MCF 10A (cell line): ENCODE results near the gene AKNA. TPM values are rescaled to one million over a fixed set of nuclear protein-coding genes. Genes with fewer than 3 reads are reported as not detected.

Experiments used
- BruUV-seq: library from RNA; stranded (reverse); fragments of 400-500 nt; replicated peaks from 2 replicates; lab custom pipeline; 2021; lab: Mats Ljungman, UMichigan
- CTCF ChIA-PET: fragments of 300-600 bp; sonication (Branson Sonifier 250); formaldehyde crosslinking; extraction: SDS; loops from one replicate; lab custom pipeline; 2021; ENCODE audit warnings: antibody characterized with exemption, inconsistent platforms; lab: Yijun Ruan, JAX
- POLR2A ChIA-PET: fragments of 300-600, 350-650 bp; sonication (Branson Sonifier 250); formaldehyde crosslinking; extraction: SDS; loops from one replicate; lab custom pipeline; 2020; ENCODE audit warnings: antibody characterized with exemption, inconsistent platforms; lab: Yijun Ruan, JAX
- DNase-seq: peaks from one replicate; pipeline ENCODE4 v3.0.0-alpha.2; 2018; ENCODE audit not compliant: unreplicated experiment
- H3K27ac Mint-ChIP-seq: one replicate; pipeline ENCODE4 v1.8.0; 2022; ENCODE audit warnings: mild to moderate bottlenecking, low read depth, mixed read lengths; ENCODE audit not compliant: unreplicated experiment
- H3K27me3 Mint-ChIP-seq: one replicate; pipeline ENCODE4 v1.8.0; 2022; ENCODE audit warnings: mixed read lengths; ENCODE audit not compliant: insufficient read depth, unreplicated experiment
- H3K36me3 Mint-ChIP-seq: one replicate; pipeline ENCODE4 v1.8.0; 2022; ENCODE audit warnings: mild to moderate bottlenecking, moderate library complexity, mixed read lengths; ENCODE audit not compliant: insufficient read depth, unreplicated experiment
- H3K4me1 Mint-ChIP-seq: one replicate; pipeline ENCODE4 v1.8.0; 2022; ENCODE audit warnings: mixed read lengths; ENCODE audit not compliant: insufficient read depth, unreplicated experiment
- H3K4me3 Mint-ChIP-seq: one replicate; pipeline ENCODE4 v1.8.0; 2022; ENCODE audit warnings: mild to moderate bottlenecking, moderate library complexity, mixed read lengths; ENCODE audit not compliant: unreplicated experiment
- H3K9me3 Mint-ChIP-seq: one replicate; pipeline ENCODE4 v1.8.0; 2022; ENCODE audit warnings: mixed read lengths; ENCODE audit not compliant: unreplicated experiment
- intact Hi-C: fragments of 100-400 bp; cut with micrococcal nuclease; formaldehyde crosslinking; loops from 2 replicates; pipeline ENCODE4 v1.14.1; 2022
- total RNA-seq: library from RNA; stranded (reverse); gene quantifications from 2 replicates; pipeline ENCODE4 v1.2.3, GENCODE V29; 2022
- TF ChIP-seq, protein P1 (sequence below): fragments of 200-600 bp; IDR thresholded peaks from one replicate; pipeline ENCODE4 v1.8.0; 2022; ENCODE audit warnings: antibody characterized with exemption, mild to moderate bottlenecking; ENCODE audit not compliant: unreplicated experiment

AKNA gene
- total RNA-seq, 1 experiment from 2014 or later: 10.9 TPM

DNA sequence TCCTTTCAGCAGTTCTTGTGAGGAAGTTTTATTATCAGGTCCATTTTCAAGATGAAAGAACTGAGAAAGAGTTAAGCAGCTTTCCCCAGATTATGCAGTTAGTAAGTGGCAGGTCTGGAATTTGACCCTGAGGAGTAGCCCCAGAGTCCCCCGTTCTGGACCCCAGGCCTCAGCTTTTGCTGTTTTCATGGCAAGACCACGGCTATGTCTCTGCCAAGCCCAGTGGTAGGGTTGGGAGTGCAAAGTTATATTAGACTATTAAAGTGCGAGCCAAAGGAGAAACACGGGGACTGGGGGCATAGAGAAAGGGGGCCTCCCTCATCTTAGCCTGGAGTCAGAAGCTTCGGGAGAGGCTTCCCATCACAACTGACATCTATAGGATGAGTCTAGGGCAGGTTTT is 84.2 kb downstream of the AKNA start:
- no peak for DNase-seq
- intact Hi-C loops: no loop called here
- Mint-ChIP-seq H3K9me3 (no peaks in the 10 kb centered on the region), H3K27ac (no peak overlapping the region), H3K27me3 (no peaks in the 10 kb centered on the region), H3K36me3 (no peaks in the 10 kb centered on the region), H3K4me1 (no peaks in the 10 kb centered on the region), H3K4me3 (no peak overlapping the region)
- BruUV-seq: no TSS peak
- ChIA-PET CTCF (interaction anchor here (0.5 to 1.6 kb wide), 5 partner anchors 18 to 572 kb away, joined by 3 to 7 read pairs (median 5); partner anchors contain the start of gene AMBP), POLR2A (no interaction called here)
- TF ChIP-seq, protein P1, sequence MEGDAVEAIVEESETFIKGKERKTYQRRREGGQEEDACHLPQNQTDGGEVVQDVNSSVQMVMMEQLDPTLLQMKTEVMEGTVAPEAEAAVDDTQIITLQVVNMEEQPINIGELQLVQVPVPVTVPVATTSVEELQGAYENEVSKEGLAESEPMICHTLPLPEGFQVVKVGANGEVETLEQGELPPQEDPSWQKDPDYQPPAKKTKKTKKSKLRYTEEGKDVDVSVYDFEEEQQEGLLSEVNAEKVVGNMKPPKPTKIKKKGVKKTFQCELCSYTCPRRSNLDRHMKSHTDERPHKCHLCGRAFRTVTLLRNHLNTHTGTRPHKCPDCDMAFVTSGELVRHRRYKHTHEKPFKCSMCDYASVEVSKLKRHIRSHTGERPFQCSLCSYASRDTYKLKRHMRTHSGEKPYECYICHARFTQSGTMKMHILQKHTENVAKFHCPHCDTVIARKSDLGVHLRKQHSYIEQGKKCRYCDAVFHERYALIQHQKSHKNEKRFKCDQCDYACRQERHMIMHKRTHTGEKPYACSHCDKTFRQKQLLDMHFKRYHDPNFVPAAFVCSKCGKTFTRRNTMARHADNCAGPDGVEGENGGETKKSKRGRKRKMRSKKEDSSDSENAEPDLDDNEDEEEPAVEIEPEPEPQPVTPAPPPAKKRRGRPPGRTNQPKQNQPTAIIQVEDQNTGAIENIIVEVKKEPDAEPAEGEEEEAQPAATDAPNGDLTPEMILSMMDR: no peak

DNA sequence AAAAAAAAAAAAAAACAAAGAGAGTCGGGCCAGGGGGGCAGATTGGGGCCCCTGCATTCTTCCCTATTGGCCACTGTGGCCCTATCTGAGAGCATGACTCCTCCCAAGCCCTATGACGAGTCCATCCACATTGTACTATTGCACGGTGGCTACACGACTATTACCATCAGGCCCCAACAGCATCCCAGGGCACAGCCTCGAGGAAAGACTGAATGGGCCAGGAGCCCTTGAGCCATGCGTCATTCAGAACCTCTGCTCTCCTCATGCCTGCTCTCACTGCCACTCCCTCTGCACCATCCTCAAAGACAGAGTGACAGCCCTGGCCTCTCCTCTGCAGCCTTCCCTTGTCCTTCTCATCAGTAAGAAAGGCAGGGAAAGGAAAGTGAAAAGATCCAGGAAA is 85.1 kb downstream of the AKNA start:
- intact Hi-C loops: no loop called here
- ChIA-PET POLR2A (no interaction called here), CTCF (interaction anchor here (0.6 to 1.4 kb wide), 4 partner anchors 56 to 421 kb away, joined by 3 to 5 read pairs (median 4); no protein-coding TSS in a partner anchor)
- Mint-ChIP-seq H3K9me3 (no peaks in the 10 kb centered on the region), H3K27ac (no peak overlapping the region), H3K4me3 (no peak overlapping the region), H3K27me3 (no peaks in the 10 kb centered on the region), H3K4me1 (no peaks in the 10 kb centered on the region), H3K36me3 (no peaks in the 10 kb centered on the region)
- no peak for DNase-seq
- TF ChIP-seq, protein P1: no peak
- no TSS peak for BruUV-seq

DNA sequence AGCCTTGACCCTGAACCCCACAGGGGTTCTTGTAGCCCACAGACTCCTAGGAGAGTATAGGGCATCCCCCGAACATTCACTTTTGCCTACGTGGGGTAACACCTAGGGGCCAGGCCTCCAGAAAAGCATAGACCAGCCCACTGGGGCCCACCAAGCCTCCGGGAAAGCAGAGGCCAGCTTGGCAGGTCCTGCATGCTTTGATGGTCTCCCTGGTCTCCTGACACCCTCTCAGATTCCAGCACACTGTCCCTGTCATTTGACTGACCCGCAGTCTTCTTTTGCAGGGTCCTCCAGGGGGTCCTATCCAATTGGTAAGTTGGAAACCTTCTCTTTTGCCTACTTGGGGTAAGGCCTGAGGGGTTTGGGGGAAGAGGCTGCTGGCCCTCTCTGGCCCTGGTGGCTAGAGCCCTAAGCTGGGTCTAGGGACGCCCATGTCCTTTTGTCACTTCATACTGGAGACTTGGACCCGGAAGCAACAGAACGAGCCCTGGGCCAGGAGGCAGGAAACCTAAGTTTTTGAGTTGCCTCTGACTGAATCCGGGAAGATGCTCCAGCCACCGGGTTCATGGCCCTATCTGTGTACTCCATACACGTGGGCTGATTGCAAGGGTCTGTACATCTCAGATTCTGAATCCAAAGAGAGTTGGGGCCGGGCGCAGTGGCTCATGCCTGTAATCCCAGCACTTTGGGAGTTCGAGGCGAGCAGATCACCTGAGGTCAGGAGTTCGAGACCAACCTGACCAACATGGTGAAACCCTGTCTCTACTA is 85.8 kb downstream of the AKNA start:
- Mint-ChIP-seq H3K36me3 (no peaks in the 10 kb centered on the region), H3K27ac (no peak overlapping the region), H3K27me3 (no peaks in the 10 kb centered on the region), H3K4me1 (no peaks in the 10 kb centered on the region), H3K4me3 (no peak overlapping the region), H3K9me3 (no peaks in the 10 kb centered on the region)
- DNase-seq: no peak
- ChIA-PET CTCF (interaction anchor here (0.6 to 1.4 kb wide), 5 partner anchors 11 to 420 kb away, joined by 3 to 5 read pairs (median 4); no protein-coding TSS in a partner anchor), POLR2A (no interaction called here)
- no TSS peak for BruUV-seq
- intact Hi-C loops: no loop called here
- TF ChIP-seq, protein P1: no peak

DNA sequence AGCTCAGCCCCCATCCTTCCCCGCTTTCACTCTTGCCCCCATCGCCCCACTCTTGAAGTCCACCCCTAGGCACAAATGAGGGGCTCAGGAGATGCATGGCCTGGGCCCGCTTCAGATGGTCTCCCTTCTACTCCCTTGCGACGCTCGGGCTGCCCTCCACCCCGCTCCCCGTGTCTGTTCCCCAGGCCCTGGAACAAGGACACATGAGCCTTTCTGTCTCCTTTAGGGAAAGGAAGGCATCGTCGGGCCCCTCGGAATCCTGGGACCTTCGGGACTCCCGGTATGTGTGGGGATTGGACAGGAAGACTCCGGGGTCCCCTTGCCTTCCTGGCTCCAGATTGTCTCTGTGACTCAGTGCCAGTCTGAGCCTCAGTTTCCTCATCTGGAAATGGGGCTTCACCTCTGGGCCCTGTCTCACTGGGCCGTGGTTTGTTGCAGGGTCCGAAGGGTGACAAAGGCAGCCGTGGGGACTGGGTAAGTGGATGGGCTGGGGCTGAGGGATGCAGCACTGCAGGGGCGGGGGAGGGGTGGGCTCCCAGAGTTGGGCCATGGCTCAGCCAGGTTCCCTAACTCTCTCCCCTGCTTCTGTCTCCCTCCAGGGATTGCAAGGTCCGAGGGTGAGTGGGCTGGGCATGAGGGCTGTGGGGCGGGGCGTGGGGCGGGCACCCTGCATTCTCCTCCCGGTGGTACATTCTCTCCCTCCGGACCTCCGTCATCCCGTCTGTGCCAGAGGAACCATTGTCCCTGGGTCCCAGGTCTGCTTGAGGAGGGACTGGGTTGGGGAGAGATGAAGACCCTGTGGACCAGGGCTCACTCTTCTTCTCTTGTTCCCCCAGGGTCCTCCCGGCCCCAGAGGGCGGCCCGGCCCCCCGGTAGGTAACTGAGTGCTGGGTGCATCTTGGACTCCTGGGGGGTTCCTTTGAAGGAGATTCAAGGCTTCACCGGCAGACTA is 86.7 kb downstream of the AKNA start:
- ChIA-PET POLR2A (no interaction called here), CTCF (interaction anchor here (2.5 to 2.8 kb wide), 2 partner anchors 10 to 218 kb away, joined by 10 to 16 read pairs; no protein-coding TSS in a partner anchor)
- H3K4me1 Mint-ChIP-seq: no peaks in the 10 kb centered on the region
- no peak for DNase-seq
- BruUV-seq: no TSS peak
- no peak overlapping the region for H3K4me3 Mint-ChIP-seq
- intact Hi-C loops: no loop called here
- no peaks in the 10 kb centered on the region for H3K36me3 Mint-ChIP-seq
- no peak overlapping the region for H3K27ac Mint-ChIP-seq
- no peaks in the 10 kb centered on the region for H3K9me3 Mint-ChIP-seq
- H3K27me3 Mint-ChIP-seq: no peaks in the 10 kb centered on the region
- TF ChIP-seq, protein P1: no peak
